ENCODE results near the gene PCDHGB2.
"Not testable (repeated sequence)": the region's sequence is repeated elsewhere in the genome, so short reads cannot be mapped to it uniquely, and the experiment has no call there.

PCDHGB2 gene

DNA sequence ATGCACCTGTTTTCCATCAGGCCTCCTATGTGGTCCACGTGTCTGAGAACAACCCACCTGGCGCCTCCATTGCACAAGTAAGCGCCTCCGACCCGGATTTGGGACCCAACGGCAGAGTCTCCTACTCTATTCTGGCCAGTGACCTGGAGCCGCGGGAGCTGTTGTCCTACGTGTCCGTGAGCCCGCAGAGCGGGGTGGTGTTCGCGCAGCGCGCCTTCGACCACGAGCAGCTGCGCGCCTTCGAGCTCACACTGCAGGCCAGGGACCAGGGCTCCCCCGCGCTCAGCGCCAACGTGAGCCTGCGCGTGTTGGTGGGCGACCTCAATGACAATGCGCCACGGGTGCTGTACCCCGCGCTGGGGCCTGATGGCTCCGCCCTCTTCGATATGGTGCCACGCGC is 8.2 kb upstream of the PCDHGB2 start:
- FAIRE-seq: no peak

DNA sequence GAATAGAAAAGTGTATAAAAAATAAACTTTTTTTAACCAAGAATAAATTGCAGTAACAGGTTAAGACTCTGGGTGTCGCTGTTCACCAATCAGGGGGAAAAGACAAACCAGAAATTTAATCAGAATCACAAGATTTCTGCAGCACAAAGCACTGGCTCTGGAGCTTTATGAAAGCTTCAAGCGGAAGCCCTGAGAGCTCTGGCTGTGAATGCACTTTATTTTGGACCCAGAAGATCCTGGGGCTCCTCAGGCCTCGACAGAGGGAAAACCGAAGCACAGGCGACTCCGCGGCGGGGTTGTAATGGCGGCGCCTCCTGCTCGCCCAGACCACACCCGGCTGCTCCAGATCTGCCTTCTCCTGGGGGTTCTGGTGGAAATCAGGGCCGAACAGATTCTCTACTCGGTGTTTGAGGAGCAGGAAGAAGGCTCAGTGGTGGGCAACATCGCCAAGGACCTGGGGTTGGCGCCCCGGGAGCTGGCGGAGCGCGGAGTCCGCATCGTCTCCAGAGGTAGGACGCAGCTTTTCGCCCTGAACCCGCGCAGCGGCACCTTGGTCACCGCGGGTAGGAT is 4.8 kb upstream of the PCDHGB2 start, which contains the start of gene PCDHGA4:
PCDHGA4 (plus strand) TSS at position 122 of the 570 bp plus-strand sequence; CDS start at position 209, 87 bp downstream.
- no peak for FAIRE-seq

DNA sequence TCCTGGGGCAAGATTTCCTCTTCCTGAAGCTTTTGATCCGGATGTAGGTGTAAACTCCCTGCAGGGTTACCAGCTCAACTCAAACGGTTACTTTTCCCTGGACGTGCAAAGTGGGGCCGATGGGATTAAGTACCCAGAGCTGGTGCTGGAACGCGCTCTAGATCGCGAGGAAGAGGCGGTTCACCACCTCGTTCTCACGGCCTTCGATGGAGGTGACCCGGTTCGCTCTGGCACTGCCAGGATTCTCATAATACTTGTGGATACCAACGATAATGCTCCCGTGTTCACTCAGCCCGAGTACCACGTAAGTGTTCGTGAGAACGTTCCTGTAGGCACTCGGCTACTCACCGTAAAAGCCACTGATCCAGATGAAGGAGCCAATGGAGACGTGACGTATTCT is 4.2 kb upstream of the PCDHGB2 start:
- FAIRE-seq: no peak

DNA sequence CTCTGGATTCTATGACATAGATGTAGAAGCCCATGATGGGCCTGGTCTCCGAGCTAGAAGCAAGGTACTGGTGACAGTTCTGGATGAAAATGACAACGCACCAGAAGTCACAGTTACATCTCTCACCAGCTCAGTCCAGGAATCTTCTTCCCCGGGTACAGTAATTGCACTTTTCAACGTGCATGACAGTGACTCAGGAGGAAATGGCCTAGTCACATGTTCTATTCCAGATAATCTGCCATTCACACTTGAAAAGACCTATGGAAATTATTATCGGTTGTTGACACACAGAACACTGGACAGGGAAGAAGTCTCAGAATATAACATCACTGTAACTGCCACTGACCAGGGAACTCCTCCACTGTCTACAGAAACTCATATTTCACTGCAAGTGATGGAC is 3.7 kb upstream of the PCDHGB2 start:
- FAIRE-seq: no peak

DNA sequence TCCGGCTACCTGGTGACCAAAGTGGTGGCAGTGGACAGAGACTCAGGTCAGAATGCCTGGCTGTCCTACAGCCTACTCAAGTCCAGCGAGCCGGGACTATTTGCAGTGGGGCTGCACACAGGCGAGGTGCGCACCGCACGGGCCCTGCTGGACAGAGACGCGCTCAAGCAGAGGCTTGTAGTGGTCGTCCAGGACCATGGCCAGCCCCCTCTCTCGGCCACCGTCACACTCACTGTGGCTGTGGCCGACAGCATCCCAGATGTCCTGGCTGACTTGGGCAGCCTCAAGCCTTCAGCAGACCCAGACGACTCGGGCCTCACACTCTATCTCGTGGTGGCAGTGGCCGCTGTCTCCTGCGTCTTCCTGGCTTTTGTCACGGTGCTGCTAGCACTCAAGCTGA is 2.8 kb upstream of the PCDHGB2 start:
- no peak for FAIRE-seq

DNA sequence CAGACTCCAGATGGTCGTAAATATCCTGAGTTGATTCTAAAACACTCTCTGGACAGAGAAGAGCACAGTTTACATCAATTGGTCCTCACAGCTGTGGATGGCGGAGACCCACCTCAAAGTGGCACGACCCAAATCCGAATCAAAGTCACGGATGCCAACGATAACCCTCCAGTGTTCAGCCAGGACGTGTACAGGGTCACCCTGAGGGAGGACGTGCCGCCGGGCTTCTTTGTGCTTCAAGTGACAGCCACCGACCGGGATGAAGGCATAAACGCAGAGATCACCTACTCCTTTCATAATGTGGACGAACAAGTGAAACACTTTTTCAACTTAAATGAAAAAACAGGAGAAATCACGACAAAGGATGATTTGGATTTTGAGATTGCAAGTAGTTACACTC is 891 bp downstream of the PCDHGB2 start:
- FAIRE-seq: no peak

DNA sequence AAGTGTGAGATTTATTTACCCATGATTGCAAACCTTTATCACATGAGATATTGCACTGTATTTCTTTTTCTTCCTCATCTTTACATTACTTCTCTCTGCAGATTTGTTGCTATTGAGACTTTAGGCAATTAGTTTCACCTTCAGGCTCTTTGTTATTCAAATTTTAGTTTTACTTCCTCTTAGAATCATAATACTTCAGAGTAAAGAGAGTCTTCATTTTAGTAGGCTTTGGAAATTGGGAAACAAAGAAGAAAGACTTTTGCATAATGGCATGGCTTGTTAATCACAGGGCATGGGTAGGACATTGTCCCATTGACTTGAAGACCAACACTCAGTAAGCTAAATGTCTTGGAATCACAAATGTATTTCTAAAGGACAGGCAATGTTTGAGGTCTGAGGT is 2.9 kb downstream of the PCDHGB2 start:
- FAIRE-seq: no peak

DNA sequence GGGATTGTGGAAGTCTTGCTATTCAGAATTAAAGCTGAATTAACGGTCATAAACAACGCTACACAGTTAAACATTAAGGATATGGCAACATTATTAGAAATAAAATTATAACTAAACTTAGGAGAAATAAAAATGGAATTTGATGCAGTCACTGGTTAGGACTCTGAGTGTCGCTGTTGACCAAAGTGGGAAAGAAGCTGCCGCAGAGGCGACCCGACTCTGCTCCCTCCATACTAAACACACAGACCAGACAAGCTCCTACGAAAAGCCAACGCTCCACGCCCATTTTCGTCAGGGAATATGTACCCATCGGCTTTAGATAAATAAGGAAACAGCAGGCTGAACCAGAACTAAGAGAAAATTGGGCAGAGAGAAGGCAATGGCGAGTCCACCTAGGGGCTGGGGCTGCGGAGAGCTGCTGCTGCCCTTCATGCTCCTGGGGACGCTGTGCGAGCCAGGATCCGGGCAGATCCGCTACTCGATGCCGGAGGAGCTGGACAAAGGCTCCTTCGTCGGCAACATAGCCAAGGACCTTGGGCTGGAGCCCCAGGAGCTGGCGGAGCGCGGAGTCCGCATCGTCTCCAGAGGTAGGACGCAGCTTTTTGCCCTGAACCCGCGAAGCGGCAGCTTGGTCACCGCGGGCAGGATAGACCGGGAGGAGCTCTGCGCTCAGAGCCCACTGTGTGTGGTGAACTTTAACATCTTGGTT is 4.3 kb downstream of the PCDHGB2 start, which contains the start of gene PCDHGA5:
PCDHGA5 (plus strand) TSS at position 211 of the 709 bp plus-strand sequence; CDS start at position 380, 169 bp downstream.
- FAIRE-seq: no peak

DNA sequence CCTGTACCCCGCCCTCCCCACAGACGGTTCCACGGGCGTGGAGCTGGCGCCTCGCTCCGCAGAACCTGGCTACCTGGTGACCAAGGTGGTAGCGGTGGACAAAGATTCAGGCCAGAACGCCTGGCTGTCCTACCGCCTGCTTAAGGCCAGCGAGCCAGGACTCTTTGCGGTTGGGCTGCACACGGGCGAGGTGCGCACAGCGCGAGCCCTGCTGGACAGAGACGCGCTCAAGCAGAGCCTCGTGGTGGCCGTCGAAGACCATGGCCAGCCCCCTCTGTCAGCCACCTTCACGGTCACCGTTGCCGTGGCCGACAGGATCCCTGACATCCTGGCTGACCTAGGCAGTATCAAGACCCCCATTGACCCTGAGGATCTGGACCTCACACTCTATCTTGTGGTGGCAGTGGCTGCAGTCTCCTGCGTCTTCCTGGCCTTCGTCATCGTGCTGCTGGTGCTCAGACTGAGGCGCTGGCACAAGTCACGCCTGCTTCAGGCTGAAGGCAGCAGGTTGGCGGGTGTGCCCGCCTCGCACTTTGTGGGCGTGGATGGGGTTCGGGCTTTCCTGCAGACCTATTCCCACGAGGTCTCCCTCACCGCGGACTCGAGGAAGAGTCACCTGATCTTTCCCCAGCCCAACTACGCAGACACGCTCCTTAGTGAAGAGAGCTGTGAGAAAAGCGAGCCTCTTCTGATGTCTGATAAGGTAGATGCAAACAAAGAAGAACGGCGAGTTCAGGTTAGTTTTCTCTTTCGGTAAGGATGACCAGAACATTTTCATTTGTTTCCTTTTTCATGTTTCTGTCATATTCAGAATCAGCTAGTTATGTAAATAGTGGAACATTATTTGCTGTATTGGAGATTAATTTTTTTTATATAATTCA is 6.5 kb downstream of the PCDHGB2 start:
- FAIRE-seq: no peak

DNA sequence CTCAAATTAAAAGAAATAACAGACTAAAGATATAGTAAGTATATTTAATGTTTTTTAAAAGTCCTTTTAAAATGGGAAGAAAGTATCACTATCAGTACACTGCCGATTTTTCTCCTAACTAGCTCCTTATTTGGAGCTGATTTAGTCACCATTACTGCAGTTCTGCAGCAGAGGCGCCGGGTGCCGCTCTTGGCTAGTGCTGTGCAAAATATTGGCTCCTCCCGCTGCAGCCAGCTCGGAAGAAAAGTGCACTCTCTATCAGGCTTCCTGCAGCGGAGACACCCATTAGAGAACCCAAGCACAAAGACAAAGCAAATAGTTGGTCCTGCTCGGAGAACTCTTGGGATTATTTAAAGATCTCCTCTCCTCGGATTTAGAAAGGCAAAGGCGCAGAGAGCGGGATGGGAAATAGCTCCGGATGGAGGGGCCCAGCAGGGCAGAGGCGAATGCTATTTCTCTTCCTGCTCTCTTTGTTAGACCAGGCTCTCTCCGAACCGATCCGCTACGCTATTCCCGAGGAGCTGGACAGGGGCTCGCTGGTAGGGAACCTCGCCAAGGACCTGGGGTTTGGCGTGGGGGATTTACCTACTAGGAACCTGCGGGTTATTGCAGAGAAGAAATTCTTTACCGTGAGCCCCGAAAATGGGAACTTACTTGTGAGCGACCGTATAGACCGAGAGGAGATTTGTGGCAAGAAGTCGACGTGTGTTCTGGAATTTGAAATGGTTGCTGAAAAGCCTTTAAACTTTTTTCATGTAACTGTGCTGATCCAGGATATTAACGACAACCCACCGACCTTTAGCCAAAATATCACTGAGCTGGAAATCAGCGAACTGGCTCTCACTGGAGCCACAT is 10.4 kb downstream of the PCDHGB2 start, which contains the start of gene PCDHGB3:
PCDHGB3 (plus strand) TSS at position 249 of the 855 bp plus-strand sequence; CDS start at position 402, 153 bp downstream.
- no peak for FAIRE-seq

DNA sequence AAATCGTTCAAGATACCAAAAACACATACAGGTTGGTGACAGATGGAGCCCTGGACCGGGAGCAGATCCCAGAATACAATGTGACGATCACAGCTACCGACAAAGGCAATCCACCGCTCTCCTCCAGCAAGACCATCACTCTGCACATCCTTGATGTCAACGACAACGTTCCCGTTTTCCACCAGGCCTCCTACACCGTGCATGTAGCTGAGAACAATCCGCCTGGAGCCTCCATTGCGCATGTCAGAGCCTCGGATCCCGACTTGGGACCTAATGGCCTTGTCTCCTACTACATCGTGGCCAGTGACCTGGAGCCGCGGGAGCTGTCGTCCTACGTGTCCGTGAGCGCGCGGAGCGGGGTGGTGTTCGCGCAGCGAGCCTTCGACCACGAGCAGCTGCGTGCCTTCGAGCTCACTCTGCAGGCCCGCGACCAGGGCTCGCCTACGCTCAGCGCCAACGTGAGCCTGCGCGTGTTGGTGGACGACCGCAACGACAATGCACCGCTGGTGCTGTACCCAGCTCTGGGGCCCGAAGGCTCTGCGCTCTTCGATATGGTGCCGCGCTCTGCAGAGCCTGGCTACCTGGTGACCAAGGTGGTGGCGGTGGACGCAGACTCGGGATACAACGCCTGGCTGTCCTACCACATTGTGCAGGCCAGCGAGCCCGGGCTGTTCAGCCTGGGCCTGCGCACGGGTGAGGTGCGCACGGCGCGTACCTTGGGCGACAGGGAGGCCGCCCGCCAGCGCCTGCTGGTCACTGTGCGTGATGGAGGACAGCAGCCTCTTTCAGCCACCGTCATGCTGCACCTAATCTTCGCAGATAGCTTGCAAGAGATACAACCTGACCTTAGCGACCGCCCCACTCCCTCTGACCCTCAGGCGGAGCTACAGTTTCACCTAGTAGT is 12.0 kb downstream of the PCDHGB2 start:
- no peak for FAIRE-seq

DNA sequence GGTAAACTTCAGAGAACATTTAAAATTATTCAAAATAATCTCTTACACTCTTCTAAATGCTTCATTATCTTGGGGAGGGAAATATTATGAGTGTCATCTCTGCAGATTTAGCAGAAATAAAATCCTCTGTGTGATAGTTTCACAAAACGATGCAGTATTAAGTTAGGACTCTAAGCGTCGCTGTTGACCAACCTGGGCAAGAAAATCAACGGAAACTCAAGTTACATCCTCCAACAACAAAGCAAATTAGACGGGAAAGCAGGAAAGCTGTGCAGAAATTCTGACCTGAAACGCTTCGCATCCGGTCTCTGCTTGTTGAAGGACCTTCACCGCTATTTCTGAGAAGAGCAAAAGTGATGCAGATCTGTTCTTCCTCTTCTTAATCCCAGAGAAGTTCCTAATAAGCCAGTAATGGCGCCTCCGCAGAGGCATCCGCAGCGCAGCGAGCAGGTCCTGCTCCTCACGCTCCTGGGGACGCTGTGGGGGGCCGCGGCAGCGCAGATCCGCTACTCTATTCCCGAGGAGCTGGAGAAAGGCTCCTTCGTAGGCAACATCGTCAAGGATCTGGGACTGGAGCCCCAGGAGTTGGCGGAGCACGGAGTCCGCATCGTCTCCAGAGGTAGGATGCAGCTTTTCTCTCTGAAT is 14.0 kb downstream of the PCDHGB2 start, which contains the start of gene PCDHGA6:
PCDHGA6 (plus strand) TSS at position 219 of the 645 bp plus-strand sequence; CDS start at position 412, 193 bp downstream.
- FAIRE-seq: no peak

DNA sequence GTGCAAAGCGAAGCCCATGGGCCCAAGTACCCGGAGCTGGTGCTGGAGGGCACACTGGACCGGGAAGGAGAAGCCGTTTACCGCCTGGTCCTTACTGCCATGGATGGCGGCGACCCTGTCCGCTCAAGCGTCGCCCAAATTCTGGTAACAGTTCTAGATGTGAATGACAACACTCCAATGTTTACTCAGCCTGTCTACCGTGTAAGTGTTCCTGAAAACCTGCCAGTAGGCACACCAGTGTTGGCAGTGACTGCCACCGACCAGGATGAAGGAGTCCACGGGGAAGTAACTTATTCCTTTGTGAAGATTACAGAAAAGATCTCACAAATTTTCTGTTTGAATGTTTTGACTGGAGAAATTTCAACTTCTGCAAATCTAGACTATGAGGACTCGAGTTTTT is 14.8 kb downstream of the PCDHGB2 start:
- FAIRE-seq: no peak

DNA sequence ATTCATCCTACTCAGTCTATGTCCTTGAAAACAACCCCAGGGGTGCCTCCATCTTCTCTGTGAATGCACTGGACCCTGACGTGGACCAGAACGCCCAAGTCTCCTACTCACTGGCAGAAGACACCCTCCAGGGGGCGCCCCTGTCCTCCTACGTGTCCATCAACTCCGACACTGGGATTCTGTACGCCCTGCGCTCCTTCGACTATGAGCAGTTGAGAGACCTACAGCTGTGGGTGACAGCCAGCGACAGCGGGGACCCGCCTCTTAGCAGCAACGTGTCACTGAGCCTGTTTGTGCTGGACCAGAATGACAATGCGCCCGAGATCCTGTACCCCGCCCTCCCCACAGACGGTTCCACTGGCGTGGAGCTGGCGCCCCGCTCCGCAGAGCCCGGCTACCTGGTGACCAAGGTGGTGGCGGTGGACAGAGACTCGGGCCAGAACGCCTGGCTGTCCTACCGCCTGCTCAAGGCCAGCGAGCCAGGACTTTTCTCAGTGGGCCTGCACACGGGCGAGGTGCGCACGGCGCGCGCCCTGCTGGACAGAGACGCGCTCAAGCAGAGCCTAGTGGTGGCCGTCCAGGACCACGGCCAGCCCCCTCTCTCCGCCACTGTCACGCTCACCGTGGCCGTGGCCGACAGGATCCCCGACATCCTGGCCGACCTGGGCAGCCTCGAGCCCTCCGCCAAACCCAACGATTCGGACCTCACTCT is 15.8 kb downstream of the PCDHGB2 start:
- not testable (repeated sequence) for FAIRE-seq

DNA sequence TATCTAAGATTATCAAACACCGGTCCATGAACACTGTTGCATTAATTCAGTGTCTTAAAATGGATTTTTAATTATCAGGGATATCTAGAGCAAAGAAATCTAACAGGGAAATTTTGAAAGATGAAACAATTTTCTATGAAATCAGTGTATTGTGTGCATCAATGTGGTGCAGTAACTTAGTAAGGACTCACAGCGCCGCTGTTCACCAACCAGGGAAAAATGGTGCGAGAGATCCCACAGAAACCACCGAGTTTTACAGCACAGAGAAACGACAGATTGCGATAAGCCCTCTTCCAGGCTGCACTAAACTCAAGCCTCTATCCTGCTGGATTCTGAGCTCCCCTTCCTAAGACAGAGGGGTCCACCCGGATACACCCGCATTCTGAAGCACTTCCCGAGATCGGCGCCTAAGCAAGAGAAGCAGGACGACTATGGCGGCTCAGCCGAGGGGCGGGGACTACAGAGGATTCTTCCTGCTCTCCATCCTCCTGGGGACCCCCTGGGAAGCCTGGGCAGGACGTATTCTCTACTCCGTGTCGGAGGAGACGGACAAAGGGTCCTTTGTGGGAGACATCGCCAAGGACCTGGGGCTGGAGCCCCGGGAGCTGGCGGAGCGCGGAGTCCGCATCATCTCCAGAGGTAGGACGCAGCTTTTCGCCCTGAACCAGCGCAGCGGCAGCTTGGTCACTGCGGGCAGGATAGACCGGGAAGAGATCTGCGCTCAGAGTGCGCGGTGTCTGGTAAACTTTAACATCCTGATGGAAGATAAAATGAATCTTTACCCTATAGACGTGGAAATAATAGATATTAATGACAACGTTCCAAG is 22.9 kb downstream of the PCDHGB2 start, which contains the start of gene PCDHGA7:
PCDHGA7 (plus strand) TSS at position 274 of the 826 bp plus-strand sequence; CDS start at position 432, 158 bp downstream.
- FAIRE-seq: no peak

DNA sequence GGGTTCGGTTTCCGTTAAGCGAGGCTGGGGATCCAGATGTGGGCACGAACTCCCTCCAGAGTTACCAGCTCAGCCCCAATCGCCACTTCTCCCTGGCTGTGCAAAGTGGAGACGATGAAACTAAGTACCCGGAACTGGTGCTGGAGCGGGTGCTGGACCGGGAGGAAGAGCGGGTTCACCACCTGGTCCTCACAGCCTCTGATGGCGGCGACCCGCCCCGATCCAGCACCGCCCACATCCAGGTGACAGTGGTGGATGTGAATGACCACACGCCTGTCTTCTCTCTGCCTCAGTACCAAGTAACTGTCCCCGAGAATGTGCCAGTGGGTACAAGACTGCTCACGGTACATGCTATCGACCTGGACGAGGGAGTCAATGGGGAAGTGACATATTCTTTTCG is 23.6 kb downstream of the PCDHGB2 start:
- FAIRE-seq: no peak

DNA sequence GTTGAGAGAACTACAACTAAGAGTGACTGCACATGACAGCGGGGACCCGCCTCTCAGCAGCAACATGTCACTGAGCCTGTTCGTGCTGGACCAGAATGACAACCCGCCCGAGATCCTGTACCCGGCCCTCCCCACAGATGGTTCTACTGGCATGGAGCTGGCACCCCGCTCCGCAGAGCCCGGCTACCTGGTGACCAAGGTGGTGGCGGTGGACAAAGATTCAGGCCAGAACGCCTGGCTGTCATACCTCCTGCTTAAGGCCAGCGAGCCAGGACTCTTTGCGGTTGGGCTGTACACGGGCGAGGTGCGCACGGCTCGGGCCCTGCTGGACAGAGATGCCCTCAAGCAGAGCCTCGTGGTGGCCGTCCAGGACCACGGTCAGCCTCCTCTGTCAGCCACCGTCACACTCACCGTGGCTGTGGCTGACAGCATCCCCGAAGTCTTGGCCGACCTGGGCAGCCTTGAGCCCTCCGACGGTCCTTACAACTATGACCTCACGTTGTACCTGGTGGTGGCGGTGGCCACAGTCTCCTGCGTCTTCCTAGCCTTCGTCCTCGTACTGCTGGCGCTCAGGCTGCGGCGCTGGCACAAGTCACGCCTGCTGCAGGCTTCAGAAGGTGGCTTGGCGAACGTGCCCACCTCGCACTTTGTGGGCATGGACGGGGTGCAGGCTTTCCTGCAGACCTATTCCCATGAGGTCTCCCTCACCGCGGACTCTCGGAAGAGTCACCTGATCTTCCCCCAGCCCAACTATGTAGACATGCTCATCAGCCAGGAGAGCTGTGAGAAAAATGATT is 24.9 kb downstream of the PCDHGB2 start:
- FAIRE-seq: no peak

All from TTC549 (cell line).